NB4 (cell line): Measurements from ENCODE around the gene FGFR4.

Experiments used
- POLR2A ChIP-seq: IDR thresholded peaks from 2 replicates; pipeline ENCODE4 v1.6.1; 2011; ENCODE audit warnings: mild to moderate bottlenecking; ENCODE audit not compliant: insufficient read length; ENCODE audit errors: extremely low read depth
- TF ChIP-seq, protein P1 (sequence below): IDR thresholded peaks from one replicate; pipeline ENCODE4 v1.5.1; 2012; ENCODE audit warnings: low read depth, low read length

DNA sequence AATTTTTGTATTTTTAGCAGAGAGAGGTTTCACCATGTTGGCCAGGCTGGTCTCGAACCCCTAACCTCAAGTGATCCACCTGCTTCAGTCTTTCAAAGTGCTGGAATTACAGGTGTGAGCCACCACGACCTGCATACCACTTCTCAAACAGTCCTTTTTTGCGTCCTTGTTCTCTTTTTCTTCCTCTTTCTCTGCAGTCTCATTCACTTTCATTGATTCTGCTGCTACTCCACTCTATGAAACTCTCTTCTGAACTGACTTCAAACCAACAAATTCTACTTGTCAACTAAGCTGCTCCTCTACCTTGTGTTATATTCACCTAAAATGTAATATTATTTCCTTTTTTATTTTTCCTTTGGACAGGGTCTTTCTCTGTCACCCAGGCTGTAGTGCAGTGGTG is 54.8 kb downstream of the FGFR4 start:
- TF ChIP-seq, protein P1, sequence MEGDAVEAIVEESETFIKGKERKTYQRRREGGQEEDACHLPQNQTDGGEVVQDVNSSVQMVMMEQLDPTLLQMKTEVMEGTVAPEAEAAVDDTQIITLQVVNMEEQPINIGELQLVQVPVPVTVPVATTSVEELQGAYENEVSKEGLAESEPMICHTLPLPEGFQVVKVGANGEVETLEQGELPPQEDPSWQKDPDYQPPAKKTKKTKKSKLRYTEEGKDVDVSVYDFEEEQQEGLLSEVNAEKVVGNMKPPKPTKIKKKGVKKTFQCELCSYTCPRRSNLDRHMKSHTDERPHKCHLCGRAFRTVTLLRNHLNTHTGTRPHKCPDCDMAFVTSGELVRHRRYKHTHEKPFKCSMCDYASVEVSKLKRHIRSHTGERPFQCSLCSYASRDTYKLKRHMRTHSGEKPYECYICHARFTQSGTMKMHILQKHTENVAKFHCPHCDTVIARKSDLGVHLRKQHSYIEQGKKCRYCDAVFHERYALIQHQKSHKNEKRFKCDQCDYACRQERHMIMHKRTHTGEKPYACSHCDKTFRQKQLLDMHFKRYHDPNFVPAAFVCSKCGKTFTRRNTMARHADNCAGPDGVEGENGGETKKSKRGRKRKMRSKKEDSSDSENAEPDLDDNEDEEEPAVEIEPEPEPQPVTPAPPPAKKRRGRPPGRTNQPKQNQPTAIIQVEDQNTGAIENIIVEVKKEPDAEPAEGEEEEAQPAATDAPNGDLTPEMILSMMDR = no peak
- no peak for TF ChIP-seq POLR2A
